ENCODE measurements around the gene WDTC1. TPM values are rescaled to one million over a fixed set of nuclear protein-coding genes. Genes with fewer than 3 reads are reported as not detected.

WDTC1 gene
- total and polyA plus RNA-seq, 7 donors, result 10.8 to 66.1 (median 55.6) TPM

- TF ChIP-seq CTCF (IDR thresholded peaks at IDR 0.05), result no peak
- Histone ChIP-seq H3K36me3 (ENCODE audit: insufficient read depth in 1 of 2, low read depth in 1 of 2) (peaks cover 2 to 83% of the 10 kb centered on the region in 2 donors), H3K4me3 (no peak overlapping the region), H3K27me3 (ENCODE audit: insufficient read depth in 3 of 3, low read length in 2 of 3) (no peaks in the 10 kb centered on the region), H3K4me1 (peaks cover 30% of the 10 kb centered on the region), H3K9me3 (no peaks in the 10 kb centered on the region), H3K27ac (peak overlapping the region; percentile 66)
- WGBS, 3 donors, result 35 to 37% (median 37%) methylated on average over 8 of the region's 8 CpGs
- DNase-seq, result no peak
- peak in 1 of 4 donors; percentile 2 for ATAC-seq
- intact Hi-C loops (cut with DNase I), result loop anchor here (5.0 kb wide), 3 partner anchors 197 to 363 kb away; no protein-coding TSS in a partner anchor
These were observed 64.4 kb downstream of the WDTC1 start for GRCh38 chr1:27298632-27299384.

GRCh38 chr1:27299385-27300271, 65.2 kb downstream of the WDTC1 start:
- Histone ChIP-seq H3K27ac (peak overlapping the region; percentile 66), H3K36me3 (ENCODE audit: insufficient read depth in 1 of 2, low read depth in 1 of 2) (peaks cover 2 to 83% of the 10 kb centered on the region in 2 donors), H3K4me1 (peaks cover 30% of the 10 kb centered on the region), H3K4me3 (no peak overlapping the region), H3K9me3 (no peaks in the 10 kb centered on the region), H3K27me3 (ENCODE audit: insufficient read depth in 3 of 3, low read length in 2 of 3) (no peaks in the 10 kb centered on the region)
- ATAC-seq, result peak; percentile 53 to 74 (median 66)
- intact Hi-C loops (cut with DNase I), result loop anchor here (2.0 to 5.0 kb wide), 6 partner anchors 59 to 363 kb away; partner anchors contain the start of gene GPR3 (in 1 of the 2)
- DNase-seq, result peak; percentile 73 to 89
- 31 to 42% (median 39%) methylated on average over 13 to 14 of the region's 14 CpGs for WGBS, 3 donors
- TF ChIP-seq CTCF (IDR thresholded peaks at IDR 0.05), result no peak

- peak; percentile 99 for TF ChIP-seq CTCF (IDR thresholded peaks at IDR 0.05)
- DNase-seq (peak; percentile 78 to 91), ATAC-seq (peak; percentile 79 to 96 (median 88))
- Histone ChIP-seq H3K9me3 (no peaks in the 10 kb centered on the region), H3K27ac (peak overlapping the region; percentile 66), H3K4me1 (peaks cover 30% of the 10 kb centered on the region), H3K27me3 (ENCODE audit: insufficient read depth in 3 of 3, low read length in 2 of 3) (no peaks in the 10 kb centered on the region), H3K36me3 (ENCODE audit: insufficient read depth in 1 of 2, low read depth in 1 of 2) (peaks cover 0 to 83% of the 10 kb centered on the region in 2 donors), H3K4me3 (no peak overlapping the region)
- intact Hi-C loops (cut with DNase I), result loop anchor here (2.0 kb wide), 3 partner anchors 58 to 94 kb away; partner anchors contain the start of gene GPR3 (in 1 of the 2)
- WGBS, 3 donors, result 22 to 30% (median 24%) methylated on average over 5 of the region's 5 CpGs
These were observed 66.1 kb downstream of the WDTC1 start for GRCh38 chr1:27300341-27301051.

- 66 to 73% (median 71%) methylated on average over 8 of the region's 8 CpGs for WGBS, 3 donors
- Histone ChIP-seq H3K36me3 (ENCODE audit: insufficient read depth in 1 of 2, low read depth in 1 of 2) (peaks cover 0 to 83% of the 10 kb centered on the region in 2 donors), H3K4me1 (peaks cover 30% of the 10 kb centered on the region), H3K27ac (no peak overlapping the region), H3K27me3 (ENCODE audit: insufficient read depth in 3 of 3, low read length in 2 of 3) (no peaks in the 10 kb centered on the region), H3K4me3 (no peak overlapping the region), H3K9me3 (no peaks in the 10 kb centered on the region)
- no peak for TF ChIP-seq CTCF (IDR thresholded peaks at IDR 0.05)
- no peak for DNase-seq
- no peak for ATAC-seq
- intact Hi-C loops (cut with DNase I), result loop anchor here (2.0 kb wide), 3 partner anchors 58 to 94 kb away; partner anchors contain the start of gene GPR3 (in 1 of the 2)
These were observed 66.6 kb downstream of the WDTC1 start for GRCh38 chr1:27301052-27301422.

Measured in psoas muscle (tissue), 8 donors.